HepG2 (cell line): ENCODE data around the gene STIMATE. TPM values are rescaled to one million over a fixed set of nuclear protein-coding genes. Genes with fewer than 3 reads are reported as not detected.
A peak's percentile ranks its signal among the peaks of the same experiment; 100 is the strongest.

Experiments used
- AGO1 ChIP-seq: fragments of 200-400 bp; formaldehyde crosslinking; IDR thresholded peaks from 2 replicates; pipeline ENCODE4 v1.6.1; 2017; ENCODE audit warnings: mild to moderate bottlenecking, low read depth, low read length, moderate library complexity; ENCODE audit not compliant: poor library complexity, severe bottlenecking
- ETV5 ChIP-seq: IDR thresholded peaks from 2 replicates; pipeline ENCODE4 v1.6.1; 2018; ENCODE audit warnings: missing biosample characterization, missing genetic modification reagents, inconsistent platforms, borderline replicate concordance
- KDM4B ChIP-seq: sonication (generic); formaldehyde crosslinking; IDR thresholded peaks from 2 replicates; pipeline ENCODE4 v1.4.0; 2020; ENCODE audit warnings: missing genetic modification reagents
- MAF1 ChIP-seq: sonication (generic); formaldehyde crosslinking; IDR thresholded peaks from 2 replicates; pipeline ENCODE4 v1.5.0; 2020; ENCODE audit warnings: missing genetic modification reagents, borderline replicate concordance
- NFYB ChIP-seq: sonication (generic); formaldehyde crosslinking; IDR thresholded peaks from 2 replicates; pipeline ENCODE4 v1.4.0; 2020; ENCODE audit warnings: missing genetic modification reagents
- RARG ChIP-seq: sonication (generic); formaldehyde crosslinking; IDR thresholded peaks from 2 replicates; pipeline ENCODE4 v1.4.0; 2020; ENCODE audit warnings: low read depth, mild to moderate bottlenecking, missing genetic modification reagents
- SP1 ChIP-seq, 2 experiments: fragments of 450-650 bp in 1 of 2; sonication (generic) in 1 of 2; formaldehyde crosslinking in 1 of 2; IDR thresholded peaks; 2 replicates each; pipeline versions ENCODE4 v1.4.0 to v1.6.1; 2016 to 2020; ENCODE audit warnings: missing genetic modification reagents in 1 of 2
- XRCC5 ChIP-seq: fragments of 200-400 bp; formaldehyde crosslinking; optimal IDR thresholded peaks from 2 replicates; pipeline ENCODE3; 2017; ENCODE audit warnings: mild to moderate bottlenecking, low read length
- ZBTB21 ChIP-seq: sonication (generic); formaldehyde crosslinking; IDR thresholded peaks from 2 replicates; pipeline ENCODE4 v1.4.0; 2020; ENCODE audit warnings: missing genetic modification reagents
- ZFX ChIP-seq: sonication (generic); formaldehyde crosslinking; IDR thresholded peaks from 2 replicates; pipeline ENCODE4 v1.4.0; 2020; ENCODE audit warnings: mild to moderate bottlenecking, low read depth, missing genetic modification reagents, moderate library complexity
- ZNF232 ChIP-seq: sonication (generic); formaldehyde crosslinking; IDR thresholded peaks from 2 replicates; pipeline ENCODE4 v1.4.0; 2020; ENCODE audit warnings: missing genetic modification reagents, borderline replicate concordance
- ZNF703 ChIP-seq: sonication (generic); formaldehyde crosslinking; IDR thresholded peaks from 2 replicates; pipeline ENCODE4 v1.5.1; 2020; ENCODE audit warnings: missing genetic modification reagents, mild to moderate bottlenecking, moderate library complexity, borderline replicate concordance
- ZNF724P ChIP-seq: sonication (generic); formaldehyde crosslinking; IDR thresholded peaks from 2 replicates; pipeline ENCODE4 v1.8.0; 2022; ENCODE audit warnings: missing genetic modification reagents, borderline replicate concordance
- polyA plus RNA-seq, 8 experiments: library from polyadenylated mRNA; depleted of rRNA in 3 of 8; stranded (reverse) in 7 of 8; unstranded in 1 of 8; fragments of >200 nt; fragmentation: Illumina TruSeq in 4 of 8; extraction: Trizol in 4 of 8; gene quantifications; 2 replicates each; pipeline versions ENCODE4 v1.2.1 to v1.2.3, GENCODE V29; 2011 to 2016; ENCODE audit warnings: low read depth in 4 of 8, missing spikeins in 1 of 8, mixed read lengths in 1 of 8; ENCODE audit not compliant: insufficient read depth in 1 of 8
- total RNA-seq, 5 experiments: library from RNA; depleted of rRNA; stranded (reverse); fragments of >200 nt; fragmentation: Illumina TruSeq; extraction: Trizol; gene quantifications; 2 replicates each; pipeline ENCODE4 v1.2.3, GENCODE V29; 2016; ENCODE audit warnings: low read depth in 1 of 5
- TF ChIP-seq, protein P1 (sequence below): sonication (generic); formaldehyde crosslinking; conservative IDR thresholded peaks from 2 replicates; pipeline ENCODE4 v1.4.0; 2020; ENCODE audit warnings: mild to moderate bottlenecking, missing genetic modification reagents, moderate library complexity
- TF ChIP-seq, protein P2 (sequence below): sonication (generic); formaldehyde crosslinking; IDR thresholded peaks from 2 replicates; pipeline ENCODE4 v1.5.1; 2020; ENCODE audit warnings: missing genetic modification reagents, mild to moderate bottlenecking, borderline replicate concordance
- TF ChIP-seq, protein P3 (sequence below): sonication (generic); formaldehyde crosslinking; IDR thresholded peaks from 2 replicates; pipeline ENCODE4 v1.4.0; 2020; ENCODE audit warnings: missing genetic modification reagents, borderline replicate concordance

Gene STIMATE
- total and polyA plus RNA-seq, 2 of the 13 experiments (the other 11 are each of a cell fraction or from before 2014, with no cell fraction given): 5.7 to 11.7 TPM

DNA sequence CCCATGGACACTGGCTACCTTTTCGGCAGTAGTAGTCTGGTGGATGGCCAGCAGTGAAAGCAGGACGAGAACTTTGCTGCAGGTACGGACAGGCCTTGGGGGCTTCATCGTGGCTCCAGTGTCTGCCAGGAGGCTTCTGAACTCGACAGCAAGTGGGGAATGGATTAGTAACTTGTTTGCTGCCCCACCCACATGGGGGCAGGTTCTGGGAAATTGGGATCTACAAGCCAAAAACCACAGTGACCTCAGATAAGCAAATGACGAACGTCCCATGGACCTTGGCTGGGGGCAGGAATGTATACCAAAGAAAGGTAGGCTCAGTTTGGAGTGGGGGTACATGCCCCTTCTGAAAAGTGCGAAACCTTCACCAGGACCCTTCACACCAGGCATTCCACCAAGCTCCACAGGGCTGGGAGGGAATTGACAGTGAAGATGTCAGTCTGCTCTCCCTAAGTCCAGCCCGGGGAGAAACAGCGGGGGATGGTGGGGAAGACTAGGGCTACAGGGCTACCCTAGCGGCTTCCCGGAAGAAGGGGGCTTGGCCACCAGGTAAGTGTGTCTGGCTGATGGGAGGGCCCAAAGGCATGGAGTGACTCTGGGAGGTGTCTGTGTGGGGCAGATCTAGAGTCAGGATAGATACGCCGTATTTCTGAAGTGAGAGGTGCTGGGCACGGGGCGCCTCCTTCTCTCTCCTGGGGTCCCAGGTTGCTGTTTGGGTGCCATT lies 66.7 kb downstream of the STIMATE start, which contains the start of gene ITIH4 (continued):
- TF ChIP-seq ZFX (CRISPR knock-in tag): no peak
- TF ChIP-seq RARG (CRISPR knock-in tag): no peak
- no peak for TF ChIP-seq ZNF232 (CRISPR knock-in tag)
- no peak for TF ChIP-seq AGO1
- TF ChIP-seq, protein P1, sequence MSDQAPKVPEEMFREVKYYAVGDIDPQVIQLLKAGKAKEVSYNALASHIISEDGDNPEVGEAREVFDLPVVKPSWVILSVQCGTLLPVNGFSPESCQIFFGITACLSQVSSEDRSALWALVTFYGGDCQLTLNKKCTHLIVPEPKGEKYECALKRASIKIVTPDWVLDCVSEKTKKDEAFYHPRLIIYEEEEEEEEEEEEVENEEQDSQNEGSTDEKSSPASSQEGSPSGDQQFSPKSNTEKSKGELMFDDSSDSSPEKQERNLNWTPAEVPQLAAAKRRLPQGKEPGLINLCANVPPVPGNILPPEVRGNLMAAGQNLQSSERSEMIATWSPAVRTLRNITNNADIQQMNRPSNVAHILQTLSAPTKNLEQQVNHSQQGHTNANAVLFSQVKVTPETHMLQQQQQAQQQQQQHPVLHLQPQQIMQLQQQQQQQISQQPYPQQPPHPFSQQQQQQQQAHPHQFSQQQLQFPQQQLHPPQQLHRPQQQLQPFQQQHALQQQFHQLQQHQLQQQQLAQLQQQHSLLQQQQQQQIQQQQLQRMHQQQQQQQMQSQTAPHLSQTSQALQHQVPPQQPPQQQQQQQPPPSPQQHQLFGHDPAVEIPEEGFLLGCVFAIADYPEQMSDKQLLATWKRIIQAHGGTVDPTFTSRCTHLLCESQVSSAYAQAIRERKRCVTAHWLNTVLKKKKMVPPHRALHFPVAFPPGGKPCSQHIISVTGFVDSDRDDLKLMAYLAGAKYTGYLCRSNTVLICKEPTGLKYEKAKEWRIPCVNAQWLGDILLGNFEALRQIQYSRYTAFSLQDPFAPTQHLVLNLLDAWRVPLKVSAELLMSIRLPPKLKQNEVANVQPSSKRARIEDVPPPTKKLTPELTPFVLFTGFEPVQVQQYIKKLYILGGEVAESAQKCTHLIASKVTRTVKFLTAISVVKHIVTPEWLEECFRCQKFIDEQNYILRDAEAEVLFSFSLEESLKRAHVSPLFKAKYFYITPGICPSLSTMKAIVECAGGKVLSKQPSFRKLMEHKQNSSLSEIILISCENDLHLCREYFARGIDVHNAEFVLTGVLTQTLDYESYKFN (CRISPR knock-in tag): no peak
- no peak for TF ChIP-seq ZNF724P
- no peak for TF ChIP-seq NFYB (CRISPR knock-in tag)
- no peak for TF ChIP-seq KDM4B (CRISPR knock-in tag)
- no peak for TF ChIP-seq ZNF703
- peak; percentile 16 for TF ChIP-seq XRCC5
- TF ChIP-seq SP1 (IDR thresholded peaks at IDR 0.05): no peak
- TF ChIP-seq SP1 (CRISPR knock-in tag; IDR thresholded peaks at IDR 0.05): no peak
- TF ChIP-seq, protein P2, sequence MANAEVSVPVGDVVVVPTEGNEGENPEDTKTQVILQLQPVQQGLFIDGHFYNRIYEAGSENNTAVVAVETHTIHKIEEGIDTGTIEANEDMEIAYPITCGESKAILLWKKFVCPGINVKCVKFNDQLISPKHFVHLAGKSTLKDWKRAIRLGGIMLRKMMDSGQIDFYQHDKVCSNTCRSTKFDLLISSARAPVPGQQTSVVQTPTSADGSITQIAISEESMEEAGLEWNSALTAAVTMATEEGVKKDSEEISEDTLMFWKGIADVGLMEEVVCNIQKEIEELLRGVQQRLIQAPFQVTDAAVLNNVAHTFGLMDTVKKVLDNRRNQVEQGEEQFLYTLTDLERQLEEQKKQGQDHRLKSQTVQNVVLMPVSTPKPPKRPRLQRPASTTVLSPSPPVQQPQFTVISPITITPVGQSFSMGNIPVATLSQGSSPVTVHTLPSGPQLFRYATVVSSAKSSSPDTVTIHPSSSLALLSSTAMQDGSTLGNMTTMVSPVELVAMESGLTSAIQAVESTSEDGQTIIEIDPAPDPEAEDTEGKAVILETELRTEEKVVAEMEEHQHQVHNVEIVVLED: no peak
- TF ChIP-seq, protein P3, sequence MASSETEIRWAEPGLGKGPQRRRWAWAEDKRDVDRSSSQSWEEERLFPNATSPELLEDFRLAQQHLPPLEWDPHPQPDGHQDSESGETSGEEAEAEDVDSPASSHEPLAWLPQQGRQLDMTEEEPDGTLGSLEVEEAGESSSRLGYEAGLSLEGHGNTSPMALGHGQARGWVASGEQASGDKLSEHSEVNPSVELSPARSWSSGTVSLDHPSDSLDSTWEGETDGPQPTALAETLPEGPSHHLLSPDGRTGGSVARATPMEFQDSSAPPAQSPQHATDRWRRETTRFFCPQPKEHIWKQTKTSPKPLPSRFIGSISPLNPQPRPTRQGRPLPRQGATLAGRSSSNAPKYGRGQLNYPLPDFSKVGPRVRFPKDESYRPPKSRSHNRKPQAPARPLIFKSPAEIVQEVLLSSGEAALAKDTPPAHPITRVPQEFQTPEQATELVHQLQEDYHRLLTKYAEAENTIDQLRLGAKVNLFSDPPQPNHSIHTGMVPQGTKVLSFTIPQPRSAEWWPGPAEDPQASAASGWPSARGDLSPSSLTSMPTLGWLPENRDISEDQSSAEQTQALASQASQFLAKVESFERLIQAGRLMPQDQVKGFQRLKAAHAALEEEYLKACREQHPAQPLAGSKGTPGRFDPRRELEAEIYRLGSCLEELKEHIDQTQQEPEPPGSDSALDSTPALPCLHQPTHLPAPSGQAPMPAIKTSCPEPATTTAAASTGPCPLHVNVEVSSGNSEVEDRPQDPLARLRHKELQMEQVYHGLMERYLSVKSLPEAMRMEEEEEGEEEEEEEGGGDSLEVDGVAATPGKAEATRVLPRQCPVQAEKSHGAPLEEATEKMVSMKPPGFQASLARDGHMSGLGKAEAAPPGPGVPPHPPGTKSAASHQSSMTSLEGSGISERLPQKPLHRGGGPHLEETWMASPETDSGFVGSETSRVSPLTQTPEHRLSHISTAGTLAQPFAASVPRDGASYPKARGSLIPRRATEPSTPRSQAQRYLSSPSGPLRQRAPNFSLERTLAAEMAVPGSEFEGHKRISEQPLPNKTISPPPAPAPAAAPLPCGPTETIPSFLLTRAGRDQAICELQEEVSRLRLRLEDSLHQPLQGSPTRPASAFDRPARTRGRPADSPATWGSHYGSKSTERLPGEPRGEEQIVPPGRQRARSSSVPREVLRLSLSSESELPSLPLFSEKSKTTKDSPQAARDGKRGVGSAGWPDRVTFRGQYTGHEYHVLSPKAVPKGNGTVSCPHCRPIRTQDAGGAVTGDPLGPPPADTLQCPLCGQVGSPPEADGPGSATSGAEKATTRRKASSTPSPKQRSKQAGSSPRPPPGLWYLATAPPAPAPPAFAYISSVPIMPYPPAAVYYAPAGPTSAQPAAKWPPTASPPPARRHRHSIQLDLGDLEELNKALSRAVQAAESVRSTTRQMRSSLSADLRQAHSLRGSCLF (CRISPR knock-in tag): no peak
- TF ChIP-seq ZBTB21: no peak
- TF ChIP-seq MAF1 (CRISPR knock-in tag): no peak
- TF ChIP-seq ETV5 (CRISPR knock-in tag): no peak
